Common myeloid progenitor, CD34-positive (primary cell): ENCODE data around the gene PEMT.

ENCODE experiments used
- CTCF ChIA-PET: fragments of 350-600 bp; sonication (Branson Sonifier 250); formaldehyde crosslinking; loops from one replicate; lab custom pipeline; 2021; ENCODE audit warnings: antibody characterized with exemption; lab: Charles Lee
- POLR2A ChIA-PET: fragments of 350-600 bp; sonication (Branson Sonifier 250); formaldehyde crosslinking; loops from one replicate; lab custom pipeline; 2021; ENCODE audit warnings: antibody characterized with exemption; lab: Charles Lee
- DNase-seq, 3 donors: peaks; one replicate each; pipeline versions ENCODE4 v3.0.0 to v3.0.0-alpha.2; 2013
- H3K27ac ChIP-seq, 2 experiments: 1 replicate in 1 of 2; 2 replicates in 1 of 2; pipeline ENCODE4 v1.7.0; 2013; ENCODE audit warnings: inconsistent platforms in 2 of 2, low read length in 2 of 2, mild to moderate bottlenecking in 2 of 2, low read depth in 1 of 2, moderate library complexity in 1 of 2; ENCODE audit not compliant: severe bottlenecking in 2 of 2, insufficient read depth in 1 of 2, poor library complexity in 1 of 2
- H3K27me3 ChIP-seq, 5 experiments: replicated peaks in 2 of 5; 1 replicate in 3 of 5; 2 replicates in 2 of 5; pipeline versions ENCODE4 v1.6.1 to v1.7.0; 2013; ENCODE audit warnings: low read length in 4 of 5, mild to moderate bottlenecking in 2 of 5, moderate library complexity in 2 of 5, inconsistent platforms in 1 of 5; ENCODE audit not compliant: insufficient read depth in 5 of 5, control insufficient read depth in 4 of 5
- H3K36me3 ChIP-seq, 4 experiments: 1 replicate in 2 of 4; 2 replicates in 2 of 4; pipeline versions ENCODE4 v1.6.1 to v1.7.0; 2013; ENCODE audit warnings: low read length in 3 of 4, control low read depth in 1 of 4, mild to moderate bottlenecking in 1 of 4; ENCODE audit not compliant: control insufficient read depth in 4 of 4, insufficient read depth in 4 of 4
- H3K4me1 ChIP-seq, 4 experiments: 1 replicate in 3 of 4; 2 replicates in 1 of 4; pipeline versions ENCODE4 v1.6.1 to v1.7.1; 2013; ENCODE audit warnings: low read length in 3 of 4, mild to moderate bottlenecking in 3 of 4, control low read depth in 1 of 4, inconsistent platforms in 1 of 4, moderate library complexity in 1 of 4; ENCODE audit not compliant: control insufficient read depth in 4 of 4, insufficient read depth in 4 of 4; ENCODE audit errors: control extremely low read depth in 1 of 4
- H3K4me3 ChIP-seq, 7 experiments: 1 replicate in 4 of 7; 2 replicates in 3 of 7; pipeline versions ENCODE4 v1.5.1 to v1.7.0; 2013; ENCODE audit warnings: mild to moderate bottlenecking in 7 of 7, low read length in 6 of 7, moderate library complexity in 6 of 7, inconsistent platforms in 2 of 7, low read depth in 2 of 7, control low read depth in 1 of 7; ENCODE audit not compliant: insufficient read depth in 4 of 7, control insufficient read depth in 1 of 7; ENCODE audit errors: extremely low read depth in 1 of 7
- H3K9me3 ChIP-seq, 5 experiments: 1 replicate in 4 of 5; 2 replicates in 1 of 5; pipeline versions ENCODE4 v1.6.1 to v1.7.1; 2013; ENCODE audit warnings: low read length in 4 of 5, mild to moderate bottlenecking in 2 of 5, inconsistent platforms in 1 of 5, low read depth in 1 of 5, moderate library complexity in 1 of 5; ENCODE audit not compliant: control insufficient read depth in 4 of 5, insufficient read depth in 2 of 5; ENCODE audit errors: control extremely low read depth in 1 of 5
- WGBS: methylation state at CpG from one replicate; pipeline ENCODE4 v1.1.5; 2013; ENCODE audit not compliant: insufficient coverage; 5-methylcytosine and 5-hydroxymethylcytosine counted together

The PEMT gene

DNA sequence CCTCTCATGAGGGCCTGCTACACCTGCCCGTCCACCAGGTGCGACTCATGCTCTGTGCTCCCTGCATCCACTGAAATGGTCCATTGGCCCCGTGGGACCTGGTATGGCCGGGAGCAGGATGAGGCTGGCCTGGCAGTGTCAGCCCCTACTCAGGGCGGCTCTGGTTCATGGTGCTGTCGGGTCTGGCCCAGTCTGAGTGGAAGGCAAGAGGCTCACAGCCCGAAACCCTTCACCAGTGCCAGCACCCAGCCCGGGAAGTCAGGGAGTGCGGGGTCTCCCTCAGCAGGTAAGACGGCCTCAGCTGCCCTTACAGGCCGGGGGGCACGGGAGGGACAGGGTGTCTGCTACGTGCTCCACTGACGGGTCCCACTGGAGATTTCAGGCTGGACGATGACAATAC, 54.8 kb downstream of the PEMT start:
- peaks cover 0 to 16% (median under 1%) of the 10 kb centered on the region in 4 experiments for H3K4me1 ChIP-seq
- no peaks in the 10 kb centered on the region for H3K27me3 ChIP-seq
- no peak for DNase-seq
- H3K4me3 ChIP-seq = no peak overlapping the region
- no peaks in the 10 kb centered on the region for H3K36me3 ChIP-seq
- no peak overlapping the region for H3K27ac ChIP-seq
- CTCF ChIA-PET = interaction anchor here (1.3 to 1.8 kb wide), 2 partner anchors 14 to 17 kb away, joined by 3 to 5 read pairs; no protein-coding TSS in a partner anchor
- 96% methylated on average over 13 of the region's 15 CpGs for WGBS
- POLR2A ChIA-PET = no interaction called here
- no peaks in the 10 kb centered on the region for H3K9me3 ChIP-seq

DNA sequence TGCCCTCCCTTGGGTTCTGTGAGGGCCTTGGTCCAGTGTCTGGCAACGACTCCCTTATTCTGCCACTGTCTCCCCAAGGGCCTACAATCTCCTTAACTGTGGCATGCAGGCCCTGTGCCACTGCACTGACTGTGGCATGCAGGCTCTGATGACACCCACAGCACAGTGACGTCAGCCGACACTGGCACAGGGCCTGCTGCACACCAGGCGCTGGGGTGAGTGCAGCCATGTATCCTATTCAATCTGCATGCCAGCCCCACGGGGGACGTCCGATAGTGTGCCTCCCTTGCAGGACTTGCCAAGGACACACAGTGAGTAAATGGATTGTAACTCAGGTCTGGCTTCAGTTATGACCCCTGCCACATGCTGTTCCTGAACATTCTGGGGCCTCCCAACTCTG, 55.6 kb downstream of the PEMT start:
- Histone ChIP-seq H3K9me3 (no peaks in the 10 kb centered on the region), H3K27ac (no peak overlapping the region), H3K4me3 (no peak overlapping the region), H3K36me3 (no peaks in the 10 kb centered on the region), H3K4me1 (peaks cover 0 to 16% (median under 1%) of the 10 kb centered on the region in 4 experiments), H3K27me3 (no peaks in the 10 kb centered on the region)
- ChIA-PET CTCF (interaction anchor here (1.3 to 1.8 kb wide), 2 partner anchors 13 to 16 kb away, joined by 3 to 5 read pairs; no protein-coding TSS in a partner anchor), POLR2A (no interaction called here)
- WGBS = 98% methylated on average over 7 of the region's 7 CpGs
- no peak for DNase-seq

DNA sequence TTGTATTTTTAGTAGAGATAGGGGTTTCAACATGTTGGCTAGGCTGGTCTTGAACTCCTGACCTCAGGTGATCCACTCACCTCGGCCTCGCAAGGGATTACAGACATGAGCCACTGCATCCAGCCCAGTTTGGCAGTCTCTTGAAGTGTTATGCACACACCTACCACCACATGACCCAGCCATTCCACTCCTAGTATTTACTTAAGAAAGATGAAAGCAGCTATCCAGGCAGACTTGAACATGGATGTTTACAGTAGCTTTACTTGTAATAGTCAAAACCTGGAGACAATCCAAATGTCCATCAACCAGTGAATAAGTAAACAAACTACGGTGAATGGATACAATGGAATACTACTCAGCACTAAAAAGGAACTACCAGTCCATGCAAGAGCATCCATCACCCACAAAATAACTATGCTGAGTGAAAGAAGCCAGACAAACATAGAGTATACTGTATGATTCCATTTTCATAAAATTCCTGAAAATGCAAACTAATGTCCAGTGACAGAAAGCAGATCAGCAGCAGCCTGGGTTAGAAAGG, 57.5 kb downstream of the PEMT start:
- no peaks in the 10 kb centered on the region for H3K27me3 ChIP-seq
- no peaks in the 10 kb centered on the region for H3K36me3 ChIP-seq
- DNase-seq = no peak
- no peaks in the 10 kb centered on the region for H3K9me3 ChIP-seq
- peaks cover 0 to 10% (median 0%) of the 10 kb centered on the region in 4 experiments for H3K4me1 ChIP-seq
- H3K27ac ChIP-seq = no peak overlapping the region
- no peak overlapping the region for H3K4me3 ChIP-seq
- WGBS = no CpG with 5 or more reads among the region's 3 CpGs
- ChIA-PET POLR2A (no interaction called here), CTCF (no interaction called here)

DNA sequence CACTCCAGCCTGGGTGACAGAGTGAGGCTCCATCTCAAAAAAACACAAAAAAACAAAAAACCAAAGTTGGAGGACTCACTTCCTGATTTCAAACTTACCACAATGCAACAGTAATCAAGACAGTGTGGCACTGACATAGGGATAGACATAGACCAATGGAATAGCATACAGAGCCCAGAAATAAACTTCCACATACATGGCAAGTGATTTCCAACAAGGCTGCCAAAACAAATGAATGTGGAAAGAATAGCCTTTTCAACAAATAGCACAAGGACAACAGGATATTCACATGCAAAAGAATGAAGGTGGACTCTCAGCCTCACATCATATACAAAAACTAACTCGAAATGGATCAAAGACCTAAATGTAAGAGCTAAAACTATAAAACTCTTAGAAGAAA, 58.5 kb downstream of the PEMT start:
- no peak overlapping the region for H3K27ac ChIP-seq
- H3K4me3 ChIP-seq = no peak overlapping the region
- H3K9me3 ChIP-seq = no peaks in the 10 kb centered on the region
- peaks cover 0 to 4% (median 0%) of the 10 kb centered on the region in 4 experiments for H3K4me1 ChIP-seq
- ChIA-PET POLR2A (no interaction called here), CTCF (no interaction called here)
- H3K36me3 ChIP-seq = no peaks in the 10 kb centered on the region
- DNase-seq = no peak
- no CpG with 5 or more reads among the region's 1 CpG for WGBS
- no peaks in the 10 kb centered on the region for H3K27me3 ChIP-seq

DNA sequence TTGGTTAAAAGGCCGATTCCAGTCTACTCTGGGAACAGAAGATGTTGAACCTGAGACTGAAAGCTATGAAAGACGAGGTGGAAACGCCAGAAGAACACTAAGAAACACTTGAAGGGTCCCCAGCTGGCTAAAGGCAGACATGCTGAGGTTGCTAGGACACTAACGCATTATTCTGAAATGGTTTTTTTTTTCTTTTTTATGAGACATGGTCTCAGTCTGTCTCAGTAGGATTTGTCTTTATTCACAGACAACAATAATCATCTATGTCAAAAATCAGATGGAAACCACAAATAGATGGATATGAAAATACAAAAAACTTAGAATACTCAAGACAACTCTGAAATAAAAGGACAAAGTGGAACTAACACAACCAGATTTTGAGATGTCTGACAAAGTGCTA, 60.4 kb downstream of the PEMT start:
- 94% methylated on average over 3 of the region's 4 CpGs for WGBS
- H3K27me3 ChIP-seq = no peaks in the 10 kb centered on the region
- no peak for DNase-seq
- POLR2A ChIA-PET = no interaction called here
- CTCF ChIA-PET = interaction anchor here (0.7 to 1.2 kb wide), 2 partner anchors 30 to 176 kb away, joined by 3 read pairs; no protein-coding TSS in a partner anchor
- no peak overlapping the region for H3K4me3 ChIP-seq
- no peaks in the 10 kb centered on the region for H3K36me3 ChIP-seq
- no peak overlapping the region for H3K27ac ChIP-seq
- H3K9me3 ChIP-seq = no peaks in the 10 kb centered on the region
- H3K4me1 ChIP-seq = peaks cover 0 to 4% (median 0%) of the 10 kb centered on the region in 4 experiments

DNA sequence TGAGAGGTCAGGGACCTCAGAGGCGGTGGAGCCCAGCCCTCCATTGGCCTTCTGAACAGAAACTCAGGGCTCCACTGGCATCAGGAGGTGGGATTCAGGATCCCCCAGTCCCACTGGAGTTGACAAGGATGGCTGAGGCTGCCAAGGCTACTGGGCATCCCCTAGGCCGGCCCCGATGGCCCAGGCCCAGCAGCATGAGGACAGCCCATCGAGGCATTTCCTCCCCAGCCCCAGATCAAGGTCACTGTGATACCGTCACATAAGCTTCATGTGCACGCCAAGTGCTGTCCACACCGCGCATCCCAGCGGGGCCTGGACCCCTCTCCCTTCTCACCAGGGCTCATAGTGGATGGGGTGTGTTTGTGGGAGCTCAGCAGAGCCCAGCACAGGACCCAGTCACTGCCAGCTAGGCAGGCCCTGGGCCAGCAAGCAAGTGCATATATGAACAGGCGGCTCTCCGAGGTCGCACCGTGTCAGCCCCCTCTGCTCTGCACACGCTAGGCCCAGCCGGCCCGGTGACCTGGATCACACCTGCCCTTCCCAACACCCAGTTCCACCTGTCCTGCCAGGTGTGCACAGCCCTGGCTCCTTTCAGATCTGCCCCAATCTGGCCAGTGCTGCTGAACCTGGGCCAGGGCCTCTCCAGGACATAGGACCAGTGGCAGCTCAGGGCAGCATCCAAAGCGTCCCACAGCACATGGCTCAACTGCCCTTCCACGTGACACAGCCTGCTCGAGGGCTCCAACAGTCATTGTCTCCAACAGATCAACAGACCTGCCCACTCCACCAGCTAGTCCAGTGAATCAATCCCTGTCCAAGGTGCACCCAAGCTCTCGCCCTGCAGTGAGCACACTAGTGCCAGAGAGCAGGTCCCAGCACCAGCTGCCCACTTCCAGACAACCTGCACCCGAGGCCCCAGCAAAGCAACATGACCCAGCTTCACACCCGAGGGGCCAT, 62.5 kb downstream of the PEMT start:
- Histone ChIP-seq H3K9me3 (no peaks in the 10 kb centered on the region), H3K4me1 (peaks cover 0 to 4% (median 2%) of the 10 kb centered on the region in 4 experiments), H3K27me3 (no peaks in the 10 kb centered on the region), H3K27ac (no peak overlapping the region), H3K4me3 (no peak overlapping the region), H3K36me3 (no peaks in the 10 kb centered on the region)
- POLR2A ChIA-PET = no interaction called here
- 94% methylated on average over 18 of the region's 22 CpGs for WGBS
- CTCF ChIA-PET = interaction anchor here (0.9 to 1.9 kb wide), 2 partner anchors 40 to 61 kb away, joined by 3 to 5 read pairs; no protein-coding TSS in a partner anchor
- no peak for DNase-seq
